Measurements from ENCODE around the gene ERCC6.

ERCC6 gene

GRCh38 chr10:49474901-49475300 lies 64.0 kb downstream of the ERCC6 start:
- Histone ChIP-seq H3K27ac (ENCODE audit: low read depth, low read length) (no peak overlapping the region), H3K4me3 (ENCODE audit: low read length) (no peak overlapping the region), H3K36me3 (ENCODE audit: control insufficient read depth, low read length) (peaks cover 18% of the 10 kb centered on the region), H3F3A (ENCODE audit: control insufficient read depth, insufficient read depth) (no peaks in the 10 kb centered on the region), H3K79me2 (ENCODE audit: control insufficient read depth, low read length) (no peaks in the 10 kb centered on the region), H3K9me2 (replicated peaks; ENCODE audit: control insufficient read depth, low read length) (no peaks in the 10 kb centered on the region), H4K20me1 (ENCODE audit: control insufficient read depth, insufficient read depth, low read depth, low read length) (no peaks in the 10 kb centered on the region), H3K4me2 (ENCODE audit: low read length) (no peak overlapping the region), H3K9me3 (ENCODE audit: control insufficient read depth, insufficient read depth, low read length) (no peaks in the 10 kb centered on the region), H3K27me3 (ENCODE audit: control insufficient read depth, low read length) (no peaks in the 10 kb centered on the region), H3K4me1 (ENCODE audit: control insufficient read depth, low read length) (no peaks in the 10 kb centered on the region)
- TF ChIP-seq, protein P1, sequence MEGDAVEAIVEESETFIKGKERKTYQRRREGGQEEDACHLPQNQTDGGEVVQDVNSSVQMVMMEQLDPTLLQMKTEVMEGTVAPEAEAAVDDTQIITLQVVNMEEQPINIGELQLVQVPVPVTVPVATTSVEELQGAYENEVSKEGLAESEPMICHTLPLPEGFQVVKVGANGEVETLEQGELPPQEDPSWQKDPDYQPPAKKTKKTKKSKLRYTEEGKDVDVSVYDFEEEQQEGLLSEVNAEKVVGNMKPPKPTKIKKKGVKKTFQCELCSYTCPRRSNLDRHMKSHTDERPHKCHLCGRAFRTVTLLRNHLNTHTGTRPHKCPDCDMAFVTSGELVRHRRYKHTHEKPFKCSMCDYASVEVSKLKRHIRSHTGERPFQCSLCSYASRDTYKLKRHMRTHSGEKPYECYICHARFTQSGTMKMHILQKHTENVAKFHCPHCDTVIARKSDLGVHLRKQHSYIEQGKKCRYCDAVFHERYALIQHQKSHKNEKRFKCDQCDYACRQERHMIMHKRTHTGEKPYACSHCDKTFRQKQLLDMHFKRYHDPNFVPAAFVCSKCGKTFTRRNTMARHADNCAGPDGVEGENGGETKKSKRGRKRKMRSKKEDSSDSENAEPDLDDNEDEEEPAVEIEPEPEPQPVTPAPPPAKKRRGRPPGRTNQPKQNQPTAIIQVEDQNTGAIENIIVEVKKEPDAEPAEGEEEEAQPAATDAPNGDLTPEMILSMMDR (IDR thresholded peaks at IDR 0.05; ENCODE audit: low read depth, low read length, poor library complexity, severe bottlenecking) = no peak
- no peak for TF ChIP-seq EZH2phosphoT487 (IDR thresholded peaks at IDR 0.05; ENCODE audit: borderline replicate concordance, low read length)

DNA sequence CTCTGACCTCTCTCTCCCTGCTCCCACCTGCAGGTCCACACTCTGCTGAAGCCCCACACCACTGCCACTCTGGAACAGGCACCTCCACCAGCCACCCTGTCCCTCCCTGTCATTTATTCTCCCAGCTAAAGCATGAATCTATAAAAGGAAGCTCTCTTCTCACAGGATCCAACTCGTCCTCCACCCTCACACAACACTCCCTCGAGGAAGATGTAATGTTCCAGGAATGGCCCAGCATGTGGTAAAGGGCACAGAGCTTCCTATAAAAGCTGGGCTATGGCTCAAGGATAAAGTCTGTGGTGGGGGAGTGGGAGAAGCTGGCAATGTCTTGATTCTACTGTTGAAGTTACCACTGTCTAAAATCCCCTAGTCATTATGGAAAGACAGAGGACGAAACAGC lies 67.4 kb downstream of the ERCC6 start:
- Histone ChIP-seq H3K4me2 (ENCODE audit: low read length) (no peak overlapping the region), H3K79me2 (ENCODE audit: control insufficient read depth, low read length) (no peaks in the 10 kb centered on the region), H3K4me1 (ENCODE audit: control insufficient read depth, low read length) (no peaks in the 10 kb centered on the region), H3K27ac (ENCODE audit: low read depth, low read length) (no peak overlapping the region), H3F3A (ENCODE audit: control insufficient read depth, insufficient read depth) (no peaks in the 10 kb centered on the region), H4K20me1 (ENCODE audit: control insufficient read depth, insufficient read depth, low read depth, low read length) (no peaks in the 10 kb centered on the region), H3K9me2 (replicated peaks; ENCODE audit: control insufficient read depth, low read length) (no peaks in the 10 kb centered on the region), H3K9me3 (ENCODE audit: control insufficient read depth, insufficient read depth, low read length) (no peaks in the 10 kb centered on the region), H3K27me3 (ENCODE audit: control insufficient read depth, low read length) (no peaks in the 10 kb centered on the region), H3K36me3 (ENCODE audit: control insufficient read depth, low read length) (peaks cover 18% of the 10 kb centered on the region), H3K4me3 (ENCODE audit: low read length) (no peak overlapping the region)
- TF ChIP-seq, protein P1 (IDR thresholded peaks at IDR 0.05; ENCODE audit: low read depth, low read length, poor library complexity, severe bottlenecking) = no peak
- no peak for TF ChIP-seq EZH2phosphoT487 (IDR thresholded peaks at IDR 0.05; ENCODE audit: borderline replicate concordance, low read length)

DNA sequence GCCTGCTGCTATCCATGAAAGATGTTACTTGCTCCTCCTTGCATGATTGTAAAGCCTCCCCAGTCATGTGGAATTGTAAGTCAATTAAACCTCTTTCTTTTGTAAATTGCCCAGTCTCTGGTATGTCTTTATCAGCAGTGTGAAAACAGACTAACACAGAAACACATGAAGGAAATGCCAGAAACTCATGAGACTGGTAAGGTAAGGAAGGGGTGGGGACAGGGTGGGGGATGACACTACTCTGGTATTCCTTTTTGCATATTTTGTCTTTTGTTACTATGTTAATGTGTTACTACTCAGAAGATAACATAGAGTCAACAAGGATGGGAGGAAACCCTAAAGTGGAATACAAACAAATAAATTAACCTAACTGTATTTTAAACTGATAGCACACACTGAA lies 73.2 kb downstream of the ERCC6 start:
- peaks cover 7% of the 10 kb centered on the region; the same call in 1 of the 2 replicates for H3K36me3 ChIP-seq (ENCODE audit: control insufficient read depth, low read length)
- no peaks in the 10 kb centered on the region for H3K9me2 ChIP-seq (replicated peaks; ENCODE audit: control insufficient read depth, low read length)
- H4K20me1 ChIP-seq (ENCODE audit: control insufficient read depth, insufficient read depth, low read depth, low read length) = no peaks in the 10 kb centered on the region
- no peak overlapping the region for H3K27ac ChIP-seq (ENCODE audit: low read depth, low read length)
- no peak overlapping the region for H3K4me2 ChIP-seq (ENCODE audit: low read length)
- H3K4me1 ChIP-seq (ENCODE audit: control insufficient read depth, low read length) = no peaks in the 10 kb centered on the region
- H3K4me3 ChIP-seq (ENCODE audit: low read length) = no peak overlapping the region
- TF ChIP-seq, protein P1 (IDR thresholded peaks at IDR 0.05; ENCODE audit: low read depth, low read length, poor library complexity, severe bottlenecking) = no peak
- no peak for TF ChIP-seq EZH2phosphoT487 (IDR thresholded peaks at IDR 0.05; ENCODE audit: borderline replicate concordance, low read length)
- no peaks in the 10 kb centered on the region for H3K9me3 ChIP-seq (ENCODE audit: control insufficient read depth, insufficient read depth, low read length)
- H3F3A ChIP-seq (ENCODE audit: control insufficient read depth, insufficient read depth) = no peaks in the 10 kb centered on the region
- H3K27me3 ChIP-seq (ENCODE audit: control insufficient read depth, low read length) = no peaks in the 10 kb centered on the region
- no peaks in the 10 kb centered on the region for H3K79me2 ChIP-seq (ENCODE audit: control insufficient read depth, low read length)
